ENCODE results near the gene TCF3.

DNA sequence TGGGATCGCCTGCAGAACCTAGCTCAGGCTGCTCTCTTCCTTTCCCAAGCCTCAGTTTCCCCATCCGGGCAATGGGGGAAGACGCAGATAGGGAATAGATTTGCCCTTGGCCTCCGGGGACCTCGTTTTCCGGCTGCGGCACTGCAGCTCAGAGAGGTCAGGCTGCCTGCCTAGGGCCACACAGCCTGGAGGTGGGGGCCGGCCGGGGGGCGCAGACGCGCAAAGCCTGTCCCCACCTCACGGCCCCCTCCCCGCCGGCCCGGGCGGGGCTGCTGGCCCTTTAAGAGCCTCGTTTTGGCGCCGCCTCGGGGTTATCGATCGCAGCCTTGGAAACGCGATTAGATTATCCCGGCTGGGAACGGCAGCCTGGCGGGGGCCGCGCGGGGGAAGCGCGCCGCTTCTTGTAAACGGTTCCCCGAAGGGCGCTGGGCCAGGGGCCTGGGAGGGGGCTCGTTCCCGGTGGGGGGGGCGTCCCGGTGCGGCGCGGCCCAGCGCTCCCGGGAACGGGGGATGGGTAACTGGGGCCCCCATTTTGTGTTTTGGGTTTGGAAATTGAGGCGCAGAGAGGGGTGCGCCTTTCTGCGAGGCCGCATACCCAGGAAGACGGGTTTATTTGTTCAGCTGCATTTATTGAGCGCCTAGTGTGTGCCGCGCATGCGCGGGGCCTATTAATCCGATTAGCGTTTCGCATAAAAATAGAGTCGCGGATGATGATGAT, 23.4 kb upstream of the TCF3 start:
- TF ChIP-seq CBX3 (IDR thresholded peaks at IDR 0.05; ENCODE audit: borderline replicate concordance, low read depth) (no peak), EP300 (IDR thresholded peaks at IDR 0.05; ENCODE audit: borderline replicate concordance in 1 of 2, control insufficient read depth in 1 of 2, low read depth in 2 of 2, low read length in 2 of 2) (no peak), POLR2A (IDR thresholded peaks at IDR 0.05; ENCODE audit: low read depth, low read length) (no peak), MXI1 (IDR thresholded peaks at IDR 0.05; ENCODE audit: low read depth, low read length) (no peak), EZH2 (IDR thresholded peaks at IDR 0.05; ENCODE audit: borderline replicate concordance, control insufficient read depth, low read depth, low read length) (no peak), POLR2AphosphoS5 (IDR thresholded peaks at IDR 0.05; ENCODE audit: low read length) (no peak), RAD51 (IDR thresholded peaks at IDR 0.05) (no peak)
- TF ChIP-seq, protein P1, sequence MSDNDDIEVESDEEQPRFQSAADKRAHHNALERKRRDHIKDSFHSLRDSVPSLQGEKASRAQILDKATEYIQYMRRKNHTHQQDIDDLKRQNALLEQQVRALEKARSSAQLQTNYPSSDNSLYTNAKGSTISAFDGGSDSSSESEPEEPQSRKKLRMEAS (IDR thresholded peaks at IDR 0.05; ENCODE audit: low read depth, low read length) = no peak
- TF ChIP-seq, protein P2, sequence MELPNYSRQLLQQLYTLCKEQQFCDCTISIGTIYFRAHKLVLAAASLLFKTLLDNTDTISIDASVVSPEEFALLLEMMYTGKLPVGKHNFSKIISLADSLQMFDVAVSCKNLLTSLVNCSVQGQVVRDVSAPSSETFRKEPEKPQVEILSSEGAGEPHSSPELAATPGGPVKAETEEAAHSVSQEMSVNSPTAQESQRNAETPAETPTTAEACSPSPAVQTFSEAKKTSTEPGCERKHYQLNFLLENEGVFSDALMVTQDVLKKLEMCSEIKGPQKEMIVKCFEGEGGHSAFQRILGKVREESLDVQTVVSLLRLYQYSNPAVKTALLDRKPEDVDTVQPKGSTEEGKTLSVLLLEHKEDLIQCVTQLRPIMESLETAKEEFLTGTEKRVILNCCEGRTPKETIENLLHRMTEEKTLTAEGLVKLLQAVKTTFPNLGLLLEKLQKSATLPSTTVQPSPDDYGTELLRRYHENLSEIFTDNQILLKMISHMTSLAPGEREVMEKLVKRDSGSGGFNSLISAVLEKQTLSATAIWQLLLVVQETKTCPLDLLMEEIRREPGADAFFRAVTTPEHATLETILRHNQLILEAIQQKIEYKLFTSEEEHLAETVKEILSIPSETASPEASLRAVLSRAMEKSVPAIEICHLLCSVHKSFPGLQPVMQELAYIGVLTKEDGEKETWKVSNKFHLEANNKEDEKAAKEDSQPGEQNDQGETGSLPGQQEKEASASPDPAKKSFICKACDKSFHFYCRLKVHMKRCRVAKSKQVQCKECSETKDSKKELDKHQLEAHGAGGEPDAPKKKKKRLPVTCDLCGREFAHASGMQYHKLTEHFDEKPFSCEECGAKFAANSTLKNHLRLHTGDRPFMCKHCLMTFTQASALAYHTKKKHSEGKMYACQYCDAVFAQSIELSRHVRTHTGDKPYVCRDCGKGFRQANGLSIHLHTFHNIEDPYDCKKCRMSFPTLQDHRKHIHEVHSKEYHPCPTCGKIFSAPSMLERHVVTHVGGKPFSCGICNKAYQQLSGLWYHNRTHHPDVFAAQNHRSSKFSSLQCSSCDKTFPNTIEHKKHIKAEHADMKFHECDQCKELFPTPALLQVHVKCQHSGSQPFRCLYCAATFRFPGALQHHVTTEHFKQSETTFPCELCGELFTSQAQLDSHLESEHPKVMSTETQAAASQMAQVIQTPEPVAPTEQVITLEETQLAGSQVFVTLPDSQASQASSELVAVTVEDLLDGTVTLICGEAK (IDR thresholded peaks at IDR 0.05; ENCODE audit: borderline replicate concordance) = no peak

All from GM12878 (cell line).